Measurements from ENCODE around the gene FAM227A. TPM values are rescaled to one million over a fixed set of nuclear protein-coding genes. Genes with fewer than 3 reads are reported as not detected.

FAM227A gene
- total and polyA plus RNA-seq, 2 of the 4 experiments (the other 2 are of a cell fraction), result 1.3 to 1.4 TPM

DNA sequence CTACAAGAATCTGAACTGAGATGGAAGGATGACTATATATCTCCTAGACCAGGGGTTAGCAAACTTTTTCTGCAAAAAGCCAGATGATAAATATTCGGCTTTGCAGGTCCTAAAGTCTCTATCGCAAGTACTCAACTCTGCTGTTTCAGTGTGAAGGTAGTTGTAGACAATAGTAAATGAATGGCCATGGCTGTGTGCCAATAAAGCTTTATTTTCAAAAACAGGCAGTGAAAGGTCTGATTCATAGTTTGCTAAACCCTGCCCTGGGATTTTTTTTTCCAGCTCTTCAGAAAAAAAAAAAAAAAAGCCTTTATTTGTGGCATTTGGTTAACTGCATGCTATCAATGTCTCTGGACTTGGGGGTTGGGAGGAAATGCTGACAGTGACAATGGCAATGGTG, 37.5 kb downstream of the FAM227A start:
- Histone ChIP-seq H2BK15ac (ENCODE audit: low read depth, low read length) (no peak overlapping the region), H2BK5ac (ENCODE audit: low read depth, low read length, poor library complexity, severe bottlenecking) (no peak overlapping the region), H3K4ac (ENCODE audit: low read depth, low read length) (no peak overlapping the region), H3K4me3 (ENCODE audit: insufficient read depth, low read depth, low read length) (no peak overlapping the region), H3K9ac (ENCODE audit: low read depth, low read length) (no peak overlapping the region), H3K4me2 (ENCODE audit: low read depth, low read length) (no peak overlapping the region), H2BK120ac (ENCODE audit: low read depth, low read length) (no peak overlapping the region), H2AFZ (replicated peaks; ENCODE audit: low read length, poor library complexity) (no peak overlapping the region), H3K36me3 (ENCODE audit: control insufficient read depth, insufficient read depth, low read length) (no peaks in the 10 kb centered on the region; the same call in 1 of the 2 replicates), H2AK5ac (ENCODE audit: low read depth, low read length) (no peak overlapping the region), H3K23ac (ENCODE audit: low read depth, low read length) (no peak overlapping the region), H4K5ac (ENCODE audit: low read depth, low read length) (no peak overlapping the region), H4K91ac (ENCODE audit: insufficient read depth, low read depth, low read length) (no peak overlapping the region), H3K56ac (ENCODE audit: extremely low read depth, insufficient read depth, low read length) (no peak overlapping the region), H3K9me1 (ENCODE audit: insufficient read depth, low read length) (0 out of 2 replicates have a peak, but pooled peaks cover 3% of the 10 kb centered on the region), H3K18ac (ENCODE audit: low read depth, low read length) (no peak overlapping the region), H3K27ac (ENCODE audit: insufficient read depth, low read length) (no peak overlapping the region), H3K4me1 (ENCODE audit: control insufficient read depth, insufficient read depth, low read length) (peaks cover 2% of the 10 kb centered on the region; the same call in 1 of the 2 replicates), H3K9me3 (ENCODE audit: control insufficient read depth, insufficient read depth, low read length) (0 out of 2 replicates have a peak, but pooled peaks cover 2% of the 10 kb centered on the region), H4K20me1 (ENCODE audit: insufficient read depth, low read length) (no peaks in the 10 kb centered on the region), H2BK20ac (ENCODE audit: low read depth, low read length) (no peak overlapping the region), H2AK9ac (replicated peaks; ENCODE audit: low read depth, low read length, poor library complexity) (no peak overlapping the region), H3K27me3 (ENCODE audit: control insufficient read depth, insufficient read depth, low read length) (no peaks in the 10 kb centered on the region), H4K8ac (ENCODE audit: low read depth in 2 of 2, low read length in 2 of 2) (no peak overlapping the region), H3K14ac (replicated peaks; ENCODE audit: low read depth, low read length) (no peak overlapping the region), H3K79me1 (ENCODE audit: low read depth in 1 of 2, low read length in 2 of 2) (no peaks in the 10 kb centered on the region)
- in situ Hi-C loops (cut with MboI; ENCODE audit: low sequenced_read_pairs), result no loop called here
- BruUV-seq (replicated peaks), result no TSS peak
- DNase-seq (no peak), ATAC-seq (ENCODE audit: low read depth) (no peak)
- CTCF ChIA-PET, result no interaction called here
- WGBS, 2 experiments (ENCODE audit: extremely low coverage in 2 of 2, insufficient read length in 1 of 2), result 92% methylated on average over 2 of the region's 2 CpGs; no CpG with 5 or more reads in 1 of the 2 experiments
- intact Hi-C loops (cut with micrococcal nuclease), result no loop called here
- dilution Hi-C loops (cut with HindIII; ENCODE audit: low sequenced_read_pairs, unreplicated experiment), result no loop called here
- POLR2A ChIA-PET (ENCODE audit: unreplicated experiment), result interaction anchor here (0.6 kb wide), 1 partner anchor 210 kb away, joined by 3 read pairs; no protein-coding TSS in a partner anchor
- TF ChIP-seq, protein P1, sequence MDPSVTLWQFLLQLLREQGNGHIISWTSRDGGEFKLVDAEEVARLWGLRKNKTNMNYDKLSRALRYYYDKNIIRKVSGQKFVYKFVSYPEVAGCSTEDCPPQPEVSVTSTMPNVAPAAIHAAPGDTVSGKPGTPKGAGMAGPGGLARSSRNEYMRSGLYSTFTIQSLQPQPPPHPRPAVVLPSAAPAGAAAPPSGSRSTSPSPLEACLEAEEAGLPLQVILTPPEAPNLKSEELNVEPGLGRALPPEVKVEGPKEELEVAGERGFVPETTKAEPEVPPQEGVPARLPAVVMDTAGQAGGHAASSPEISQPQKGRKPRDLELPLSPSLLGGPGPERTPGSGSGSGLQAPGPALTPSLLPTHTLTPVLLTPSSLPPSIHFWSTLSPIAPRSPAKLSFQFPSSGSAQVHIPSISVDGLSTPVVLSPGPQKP (IDR thresholded peaks at IDR 0.05; ENCODE audit: borderline replicate concordance, low read depth, low read length), result no peak
- TF ChIP-seq BHLHE40 (IDR thresholded peaks at IDR 0.05; ENCODE audit: low read depth, low read length), result no peak

All from IMR-90 (cell line).